Vagina (tissue), 2 donors: Measurements from ENCODE around the gene BCAS3. TPM values are rescaled to one million over a fixed set of nuclear protein-coding genes. Genes with fewer than 3 reads are reported as not detected.

Experiments
- DNase-seq, 2 donors: peaks; one replicate each; pipeline ENCODE4 v3.0.0-alpha.2; 2017; ENCODE audit errors: extremely low spot score in 2 of 2
- H3K27ac ChIP-seq: fragments of 200-600 bp; sonication (generic); one replicate; pipeline ENCODE4 v1.5.1; 2019
- H3K27me3 ChIP-seq: fragments of 200-600 bp; sonication (generic); one replicate; pipeline ENCODE4 v1.5.1; 2019
- H3K36me3 ChIP-seq, 2 donors: fragments of 200-600 bp; sonication (generic); one replicate each; pipeline ENCODE4 v1.5.1; 2017 to 2019
- H3K4me1 ChIP-seq: fragments of 200-600 bp; sonication (generic); one replicate; pipeline ENCODE4 v1.5.1; 2019
- H3K4me3 ChIP-seq, 2 donors: fragments of 200-600 bp; sonication (generic); 1 replicate in 1 of 2; 2 replicates in 1 of 2; pipeline ENCODE4 v1.5.1; 2016 to 2019
- H3K9me3 ChIP-seq: fragments of 200-600 bp; sonication (generic); one replicate; pipeline ENCODE4 v1.5.1; 2019
- CTCF ChIP-seq, 3 experiments: fragments of 450-650 bp in 2 of 3; fragments of 200-600 bp in 1 of 3; sonication (generic) in 1 of 3; IDR thresholded peaks; one replicate each; pipeline ENCODE4 v1.5.1; 2017 to 2019; ENCODE audit warnings: antibody characterized with exemption in 3 of 3, mild to moderate bottlenecking in 2 of 3, moderate library complexity in 2 of 3
- POLR2A ChIP-seq, 2 donors: fragments of 450-650 bp; IDR thresholded peaks; one replicate each; pipeline ENCODE4 v1.6.1; 2017; ENCODE audit warnings: antibody characterized with exemption in 2 of 2, mild to moderate bottlenecking in 2 of 2, moderate library complexity in 2 of 2
- POLR2AphosphoS5 ChIP-seq, 2 donors: sonication (generic); formaldehyde crosslinking; IDR thresholded peaks; one replicate each; pipeline ENCODE4 v1.9.0; 2017; ENCODE audit warnings: antibody characterized with exemption in 2 of 2, mild to moderate bottlenecking in 2 of 2, low read depth in 1 of 2; ENCODE audit not compliant: insufficient read depth in 1 of 2
- intact Hi-C: fragments of 100-400 bp; cut with DNase I; formaldehyde crosslinking; loops from one replicate; pipeline ENCODE4 v1.15.1; 2023
- total RNA-seq: library from RNA; depleted of rRNA; stranded (reverse); fragments of >200 nt; gene quantifications from one replicate; pipeline ENCODE4 v1.2.3, GENCODE V29; 2016

BCAS3 gene
- total RNA-seq, 1 donor from 2014 or later = 33.1 TPM

- Histone ChIP-seq H3K27ac (no peak overlapping the region), H3K4me3 (no peak overlapping the region), H3K9me3 (no peaks in the 10 kb centered on the region), H3K36me3 (no peaks in the 10 kb centered on the region), H3K4me1 (no peaks in the 10 kb centered on the region), H3K27me3 (no peaks in the 10 kb centered on the region)
- DNase-seq = no peak
- intact Hi-C loops = no loop called here
- TF ChIP-seq CTCF (IDR thresholded peaks at IDR 0.05) (no peak), POLR2A (IDR thresholded peaks at IDR 0.05) (no peak), POLR2AphosphoS5 (IDR thresholded peaks at IDR 0.05; ENCODE audit: insufficient read depth in 1 of 2, low read depth in 1 of 2) (no peak)
Measured at GRCh38 chr17:60819447-60820130, 141.9 kb downstream of the BCAS3 start.

- H3K4me1 ChIP-seq = no peaks in the 10 kb centered on the region
- DNase-seq = no peak
- intact Hi-C loops = loop anchor here (2.0 kb wide), 1 partner anchor 49 kb away; no protein-coding TSS in a partner anchor
- no peaks in the 10 kb centered on the region for H3K27me3 ChIP-seq
- no peak overlapping the region for H3K27ac ChIP-seq
- no peak overlapping the region for H3K4me3 ChIP-seq
- no peaks in the 10 kb centered on the region for H3K36me3 ChIP-seq
- TF ChIP-seq POLR2A (IDR thresholded peaks at IDR 0.05) (no peak), POLR2AphosphoS5 (IDR thresholded peaks at IDR 0.05; ENCODE audit: insufficient read depth in 1 of 2, low read depth in 1 of 2) (no peak), CTCF (IDR thresholded peaks at IDR 0.05) (no peak)
- H3K9me3 ChIP-seq = no peaks in the 10 kb centered on the region
Measured at GRCh38 chr17:60823515-60823914, 145.9 kb downstream of the BCAS3 start.

GRCh38 chr17:60825351-60825750, 147.7 kb downstream of the BCAS3 start:
- H3K27ac ChIP-seq = no peak overlapping the region
- no peaks in the 10 kb centered on the region for H3K4me1 ChIP-seq
- H3K27me3 ChIP-seq = no peaks in the 10 kb centered on the region
- DNase-seq = no peak
- TF ChIP-seq CTCF (IDR thresholded peaks at IDR 0.05) (no peak), POLR2A (IDR thresholded peaks at IDR 0.05) (no peak), POLR2AphosphoS5 (IDR thresholded peaks at IDR 0.05; ENCODE audit: insufficient read depth in 1 of 2, low read depth in 1 of 2) (no peak)
- intact Hi-C loops = no loop called here
- no peak overlapping the region for H3K4me3 ChIP-seq
- no peaks in the 10 kb centered on the region for H3K36me3 ChIP-seq
- H3K9me3 ChIP-seq = no peaks in the 10 kb centered on the region

- Histone ChIP-seq H3K27me3 (no peaks in the 10 kb centered on the region), H3K9me3 (no peaks in the 10 kb centered on the region), H3K36me3 (no peaks in the 10 kb centered on the region), H3K4me1 (no peaks in the 10 kb centered on the region), H3K27ac (no peak overlapping the region), H3K4me3 (no peak overlapping the region)
- intact Hi-C loops = no loop called here
- no peak for DNase-seq
- TF ChIP-seq CTCF (IDR thresholded peaks at IDR 0.05) (no peak), POLR2A (IDR thresholded peaks at IDR 0.05) (no peak), POLR2AphosphoS5 (IDR thresholded peaks at IDR 0.05; ENCODE audit: insufficient read depth in 1 of 2, low read depth in 1 of 2) (no peak)
Measured at GRCh38 chr17:60827943-60828342, 150.3 kb downstream of the BCAS3 start.

GRCh38 chr17:60832151-60832585, 154.5 kb downstream of the BCAS3 start:
- intact Hi-C loops = no loop called here
- H3K36me3 ChIP-seq = no peaks in the 10 kb centered on the region
- no peak overlapping the region for H3K27ac ChIP-seq
- no peak for DNase-seq
- H3K27me3 ChIP-seq = no peaks in the 10 kb centered on the region
- no peak for TF ChIP-seq POLR2A (IDR thresholded peaks at IDR 0.05)
- no peak for TF ChIP-seq CTCF (IDR thresholded peaks at IDR 0.05)
- TF ChIP-seq POLR2AphosphoS5 (IDR thresholded peaks at IDR 0.05; ENCODE audit: insufficient read depth in 1 of 2, low read depth in 1 of 2) = no peak
- no peaks in the 10 kb centered on the region for H3K9me3 ChIP-seq
- H3K4me1 ChIP-seq = no peaks in the 10 kb centered on the region
- H3K4me3 ChIP-seq = no peak overlapping the region
